Muscle layer of duodenum (tissue), 2 donors: ENCODE measurements around the gene GMEB2.

Experiments
- H3K27ac ChIP-seq: one replicate; pipeline ENCODE4 v1.7.0; 2013; ENCODE audit warnings: mild to moderate bottlenecking, low read length
- H3K27me3 ChIP-seq: one replicate; pipeline ENCODE4 v1.7.0; 2013; ENCODE audit warnings: low read depth, mild to moderate bottlenecking, control low read depth, low read length
- H3K36me3 ChIP-seq, 2 donors: one replicate each; pipeline ENCODE4 v1.7.0; 2013; ENCODE audit warnings: low read length in 2 of 2, control low read depth in 1 of 2, mild to moderate bottlenecking in 1 of 2; ENCODE audit not compliant: insufficient read depth in 2 of 2, control insufficient read depth in 1 of 2
- H3K4me1 ChIP-seq, 2 donors: one replicate each; pipeline ENCODE4 v1.7.0; 2013; ENCODE audit warnings: low read length in 2 of 2, mild to moderate bottlenecking in 2 of 2, control low read depth in 1 of 2, moderate library complexity in 1 of 2; ENCODE audit not compliant: insufficient read depth in 2 of 2, control insufficient read depth in 1 of 2
- H3K4me3 ChIP-seq, 2 donors: one replicate each; pipeline ENCODE4 v1.7.0; 2013; ENCODE audit warnings: low read length in 2 of 2, low read depth in 1 of 2, mild to moderate bottlenecking in 1 of 2
- H3K9me3 ChIP-seq, 2 donors: one replicate each; pipeline ENCODE4 v1.7.0; 2013; ENCODE audit warnings: low read length in 2 of 2, control low read depth in 1 of 2, mild to moderate bottlenecking in 1 of 2; ENCODE audit not compliant: control insufficient read depth in 1 of 2
- donor health status: healthy.

Gene GMEB2

DNA sequence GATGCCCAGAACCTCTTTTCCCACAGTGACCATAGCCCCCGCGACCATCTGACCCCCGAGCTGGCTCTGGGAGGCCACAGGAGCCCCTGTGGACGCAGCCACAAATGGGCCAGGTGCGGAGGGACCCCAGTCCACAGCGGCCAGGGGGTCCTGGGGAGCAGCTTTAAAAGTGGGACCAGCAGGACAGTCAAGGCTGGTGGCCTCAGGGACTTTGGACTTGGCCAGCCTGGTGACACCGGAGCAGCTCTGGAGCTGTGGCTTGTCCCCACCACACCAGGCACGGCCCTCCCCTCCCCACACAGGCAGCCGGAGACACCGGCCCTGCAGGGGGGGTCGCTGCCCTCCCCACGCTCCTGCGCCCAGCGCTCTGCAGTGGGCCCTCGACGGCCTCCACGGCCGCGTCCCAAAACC is 69.4 kb downstream of the GMEB2 start:
- H3K27me3 ChIP-seq = no peaks in the 10 kb centered on the region

DNA sequence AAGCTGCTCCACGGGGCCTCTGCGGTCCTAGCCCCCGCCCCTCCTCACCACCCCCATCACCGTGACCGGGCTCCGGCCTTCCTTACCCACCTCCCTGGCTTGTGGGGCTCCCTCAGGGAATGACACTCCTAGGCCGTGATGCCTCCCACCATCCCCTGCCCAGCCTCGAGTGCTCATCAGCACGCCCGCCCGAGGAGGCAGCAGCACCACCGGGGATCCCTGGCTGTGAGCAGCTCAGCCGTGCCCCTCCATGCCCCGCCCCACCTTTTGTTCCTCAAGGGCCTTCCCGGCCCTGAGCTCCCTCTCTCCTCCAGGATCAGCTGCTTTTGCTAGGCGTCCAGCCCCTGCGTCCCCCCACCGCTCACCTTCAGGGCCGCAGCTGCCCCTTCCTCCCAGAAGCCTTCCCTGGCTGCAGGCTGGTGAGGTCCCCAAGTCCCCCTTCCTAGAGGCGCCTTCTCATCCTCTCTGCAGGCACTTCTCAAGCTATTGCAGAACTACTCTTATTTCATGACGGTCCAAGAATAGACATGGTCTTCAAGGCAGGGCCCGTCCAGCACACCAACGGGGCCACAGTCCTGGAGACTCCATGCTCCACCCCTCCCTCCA is 69.9 kb downstream of the GMEB2 start:
- H3K4me3 ChIP-seq = no peak overlapping the region
- no peaks in the 10 kb centered on the region for H3K9me3 ChIP-seq
- no peak overlapping the region for H3K27ac ChIP-seq

More for the DNA sequence above, 69.4 kb downstream of the GMEB2 start:
- H3K27ac ChIP-seq = no peak overlapping the region
- peaks cover 0 to 34% of the 10 kb centered on the region in 2 donors for H3K36me3 ChIP-seq
- H3K4me1 ChIP-seq = peaks cover 0 to 10% of the 10 kb centered on the region in 2 donors
- H3K9me3 ChIP-seq = no peaks in the 10 kb centered on the region
- no peak overlapping the region for H3K4me3 ChIP-seq

DNA sequence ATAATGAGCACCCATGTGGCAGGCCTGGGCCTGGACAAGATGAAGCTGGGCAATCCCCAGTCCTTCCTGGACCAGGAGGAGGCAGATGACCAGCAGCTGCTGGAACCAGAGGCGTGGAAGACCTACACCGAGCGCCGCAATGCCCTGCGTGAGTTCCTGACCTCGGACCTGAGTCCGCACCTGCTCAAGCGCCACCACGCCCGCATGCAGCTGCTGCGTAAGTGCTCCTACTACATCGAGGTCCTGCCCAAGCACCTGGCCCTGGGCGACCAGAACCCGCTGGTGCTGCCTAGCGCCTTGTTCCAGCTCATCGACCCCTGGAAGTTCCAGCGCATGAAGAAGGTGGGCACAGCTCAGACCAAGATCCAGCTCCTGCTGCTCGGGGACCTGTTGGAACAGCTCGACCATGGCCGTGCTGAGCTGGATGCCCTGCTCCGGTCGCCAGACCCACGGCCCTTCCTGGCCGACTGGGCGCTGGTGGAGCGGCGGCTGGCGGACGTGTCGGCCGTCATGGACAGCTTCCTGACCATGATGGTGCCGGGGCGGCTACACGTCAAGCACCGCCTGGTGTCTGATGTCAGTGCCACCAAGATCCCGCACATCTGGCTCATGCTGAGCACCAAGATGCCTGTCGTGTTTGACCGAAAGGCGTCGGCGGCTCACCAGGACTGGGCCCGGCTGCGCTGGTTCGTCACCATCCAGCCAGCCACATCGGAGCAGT is 71.1 kb downstream of the GMEB2 start:
- peaks cover 0 to 10% of the 10 kb centered on the region in 2 donors for H3K4me1 ChIP-seq
- H3K27ac ChIP-seq = no peak overlapping the region
- H3K9me3 ChIP-seq = no peaks in the 10 kb centered on the region
- no peak overlapping the region for H3K4me3 ChIP-seq
- no peaks in the 10 kb centered on the region for H3K27me3 ChIP-seq
- peaks cover 0 to 18% of the 10 kb centered on the region in 2 donors for H3K36me3 ChIP-seq

More for the DNA sequence above, 69.9 kb downstream of the GMEB2 start:
- H3K36me3 ChIP-seq = peaks cover 0 to 29% of the 10 kb centered on the region in 2 donors
- peaks cover 0 to 10% of the 10 kb centered on the region in 2 donors for H3K4me1 ChIP-seq
- H3K27me3 ChIP-seq = no peaks in the 10 kb centered on the region

DNA sequence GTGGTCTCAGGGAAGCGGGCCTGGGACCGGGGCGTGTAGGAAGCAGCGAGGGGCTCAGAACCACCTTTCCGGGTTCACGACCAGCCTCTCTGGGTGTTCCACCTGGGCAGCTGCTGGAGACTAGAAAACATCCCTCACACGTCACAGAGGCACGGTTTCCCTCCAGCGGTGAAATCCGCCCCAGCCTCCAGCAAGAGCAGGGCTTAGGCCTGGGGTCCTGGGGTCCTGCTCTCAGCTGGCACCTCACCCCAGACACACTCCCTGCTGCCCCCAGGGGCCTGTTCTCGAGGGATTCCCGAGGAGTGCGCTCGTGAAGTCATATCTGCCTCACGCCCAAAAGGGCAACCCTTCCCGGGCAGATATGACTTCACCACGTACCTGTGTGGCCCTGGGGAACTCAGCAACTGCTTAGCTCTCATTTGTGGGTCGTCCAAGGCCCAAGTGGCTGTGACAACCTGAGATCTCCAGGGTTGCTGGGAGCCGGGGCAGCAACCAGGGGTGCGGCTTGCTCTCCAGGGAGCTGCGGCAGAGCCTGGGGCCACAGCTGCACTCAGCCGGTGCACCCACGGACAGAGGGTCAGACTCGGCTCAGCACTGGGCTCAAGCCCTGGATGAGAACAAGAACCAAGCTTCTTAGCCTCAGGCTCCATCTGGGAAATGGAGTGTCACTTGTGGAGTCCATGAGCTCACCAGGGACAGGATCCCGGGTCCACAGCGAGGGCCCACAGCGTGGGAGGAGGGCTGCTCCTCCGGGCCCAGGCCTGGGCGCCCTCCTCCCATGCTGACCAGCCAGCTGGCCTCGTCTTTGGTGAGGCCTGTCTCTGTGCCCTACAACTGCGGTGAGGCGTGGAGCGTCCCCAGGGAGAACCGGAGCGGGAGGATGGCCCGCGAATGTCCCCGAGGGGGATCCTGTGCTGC is 72.3 kb downstream of the GMEB2 start:
- Histone ChIP-seq H3K27ac (no peak overlapping the region), H3K4me3 (peak overlapping the region in 1 of 2 donors; percentile 62), H3K36me3 (peaks cover 0 to 6% of the 10 kb centered on the region in 2 donors)

DNA sequence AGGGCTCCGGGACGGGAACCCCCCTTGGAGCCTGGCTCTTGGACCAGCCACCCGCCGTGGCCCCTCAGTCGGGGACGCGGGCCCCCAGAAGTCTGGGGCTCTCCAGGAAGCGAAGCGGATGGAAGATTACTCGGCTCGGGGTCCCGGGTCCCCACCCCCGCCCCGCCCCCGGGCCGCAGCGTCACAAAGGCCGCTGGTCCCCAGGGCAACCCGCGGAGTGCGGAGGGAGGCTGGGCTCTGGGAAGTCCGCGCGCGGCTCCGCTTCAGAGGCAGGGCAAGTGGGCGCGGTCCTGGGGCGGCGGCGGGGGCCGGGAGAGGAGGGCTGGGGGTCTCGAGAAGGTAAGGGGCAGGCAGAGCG is 73.0 kb downstream of the GMEB2 start, which contains the start of gene FNDC11:
Gene FNDC11, plus strand, starts transcription at position 227 of the 358 bp plus-strand sequence. CDS start 1,505 bp downstream, outside the sequence.
- Histone ChIP-seq H3K27ac (no peak within 1 kb of the TSS), H3K4me1 (peaks cover 0 to 10% of the 10 kb centered on the region in 2 donors), H3K27me3 (no peaks in the 10 kb centered on the region), H3K36me3 (peaks cover 0 to 5% of the 10 kb centered on the region in 2 donors), H3K9me3 (no peaks in the 10 kb centered on the region), H3K4me3 (peak within 1 kb of the TSS; percentile 46 to 62)

More for the DNA sequence above, 72.3 kb downstream of the GMEB2 start:
- Histone ChIP-seq H3K9me3 (no peaks in the 10 kb centered on the region), H3K27me3 (no peaks in the 10 kb centered on the region), H3K4me1 (peaks cover 0 to 10% of the 10 kb centered on the region in 2 donors)

DNA sequence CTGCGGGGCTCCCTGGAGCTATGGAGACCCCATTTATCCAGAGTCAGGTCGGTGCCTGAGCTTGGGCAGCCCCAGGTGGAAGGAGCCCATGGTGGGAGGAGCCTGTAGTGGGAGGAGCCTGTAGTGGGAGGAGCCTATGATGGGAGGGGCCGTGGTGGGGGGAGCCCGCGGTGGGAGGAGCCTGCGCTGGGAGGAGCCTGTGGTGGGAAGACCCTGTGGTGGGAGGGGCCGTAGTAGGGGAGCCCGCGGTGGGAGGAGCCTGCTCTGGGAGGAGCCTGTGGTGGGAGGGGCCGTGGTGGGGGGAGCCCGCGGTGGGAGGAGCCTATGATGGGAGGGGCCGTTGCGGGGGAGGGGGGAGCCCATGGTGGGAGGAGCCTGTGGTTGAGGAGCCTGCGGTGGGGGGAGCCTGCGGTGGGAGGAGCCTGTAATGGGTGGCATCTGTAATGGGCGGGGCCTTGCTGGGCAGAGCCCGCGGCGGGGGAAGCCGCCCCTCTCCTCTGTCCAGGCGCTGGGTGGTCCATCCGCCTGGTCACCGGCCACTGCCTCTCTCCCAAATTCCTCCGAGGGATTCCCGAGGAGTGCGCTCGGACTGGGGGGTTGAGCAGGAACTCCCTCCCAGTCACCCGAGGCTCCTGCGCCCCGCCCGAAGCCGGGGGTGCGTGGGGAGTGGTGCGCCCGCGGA is 73.5 kb downstream of the GMEB2 start:
- H3K4me1 ChIP-seq = peaks cover 0 to 10% of the 10 kb centered on the region in 2 donors
- peaks cover 4% of the 10 kb centered on the region for H3K27me3 ChIP-seq
- H3K9me3 ChIP-seq = no peaks in the 10 kb centered on the region
- no peaks in the 10 kb centered on the region for H3K36me3 ChIP-seq
- no peak overlapping the region for H3K27ac ChIP-seq
- H3K4me3 ChIP-seq = peak overlapping the region; percentile 46 to 62

DNA sequence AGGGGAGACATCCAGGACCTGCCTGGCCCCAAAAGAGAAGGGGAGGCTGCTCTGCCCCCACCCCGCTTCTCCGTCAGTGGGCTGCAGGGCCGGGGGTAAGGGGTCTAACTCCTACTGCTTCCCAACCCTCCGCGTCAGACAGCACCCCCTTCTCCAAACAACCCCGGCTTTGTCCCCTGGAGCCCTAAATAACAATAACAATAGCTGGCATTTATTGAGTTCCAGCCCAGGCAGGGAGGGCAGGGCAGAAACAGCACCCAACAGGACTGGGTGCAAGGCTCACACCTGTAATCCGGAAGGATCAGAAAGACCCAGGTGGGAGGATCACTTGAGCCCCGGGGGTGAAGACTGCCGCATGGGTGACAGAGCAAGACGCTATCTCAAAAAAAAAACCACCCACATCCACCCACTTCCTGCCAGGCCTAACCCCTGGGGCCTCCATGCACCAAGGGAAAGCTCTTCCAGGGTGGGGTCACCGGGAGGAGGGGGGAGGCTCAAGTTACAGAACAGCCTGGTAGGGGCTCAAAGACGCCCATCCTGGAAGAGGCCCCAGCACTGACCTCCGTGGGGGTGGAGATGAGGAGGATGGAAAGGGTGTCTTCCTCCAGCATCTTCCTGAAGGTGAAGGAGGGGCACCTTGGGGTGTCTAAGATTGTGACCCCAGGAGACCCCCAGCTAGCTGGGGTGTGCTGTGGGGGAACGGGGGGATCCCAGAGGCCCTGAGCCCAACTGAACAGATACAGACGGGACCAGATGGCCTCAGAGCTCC is 74.2 kb downstream of the GMEB2 start:
- no peak overlapping the region for H3K27ac ChIP-seq

DNA sequence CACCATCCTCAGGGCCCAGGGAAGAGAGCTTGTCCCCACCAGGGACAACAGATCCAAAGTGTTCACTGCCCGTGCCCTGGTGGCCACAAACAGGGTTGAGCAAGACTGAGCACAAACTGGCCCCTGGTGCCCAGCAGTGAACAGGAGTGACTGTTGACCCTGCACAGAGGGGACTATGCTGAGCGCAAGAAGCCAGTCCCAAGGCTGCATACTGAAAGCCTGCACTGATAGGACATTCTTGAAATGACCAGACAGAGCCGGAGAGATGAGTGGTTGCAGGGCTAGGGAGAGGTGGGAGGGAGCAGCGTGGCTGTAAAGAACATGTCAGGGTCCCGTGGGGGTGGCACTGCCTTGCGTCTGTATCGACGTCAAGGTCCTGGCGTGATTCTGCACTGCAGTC is 75.8 kb downstream of the GMEB2 start:
- Histone ChIP-seq H3K27me3 (peaks cover 10% of the 10 kb centered on the region), H3K4me1 (peaks cover 0 to 10% of the 10 kb centered on the region in 2 donors), H3K4me3 (no peak overlapping the region), H3K9me3 (no peaks in the 10 kb centered on the region), H3K27ac (no peak overlapping the region), H3K36me3 (no peaks in the 10 kb centered on the region)

More for the DNA sequence above, 74.2 kb downstream of the GMEB2 start:
- peaks cover 10% of the 10 kb centered on the region for H3K27me3 ChIP-seq
- H3K4me1 ChIP-seq = peaks cover 0 to 10% of the 10 kb centered on the region in 2 donors
- H3K9me3 ChIP-seq = no peaks in the 10 kb centered on the region
- no peaks in the 10 kb centered on the region for H3K36me3 ChIP-seq
- peak overlapping the region in 1 of 2 donors; percentile 62 for H3K4me3 ChIP-seq

DNA sequence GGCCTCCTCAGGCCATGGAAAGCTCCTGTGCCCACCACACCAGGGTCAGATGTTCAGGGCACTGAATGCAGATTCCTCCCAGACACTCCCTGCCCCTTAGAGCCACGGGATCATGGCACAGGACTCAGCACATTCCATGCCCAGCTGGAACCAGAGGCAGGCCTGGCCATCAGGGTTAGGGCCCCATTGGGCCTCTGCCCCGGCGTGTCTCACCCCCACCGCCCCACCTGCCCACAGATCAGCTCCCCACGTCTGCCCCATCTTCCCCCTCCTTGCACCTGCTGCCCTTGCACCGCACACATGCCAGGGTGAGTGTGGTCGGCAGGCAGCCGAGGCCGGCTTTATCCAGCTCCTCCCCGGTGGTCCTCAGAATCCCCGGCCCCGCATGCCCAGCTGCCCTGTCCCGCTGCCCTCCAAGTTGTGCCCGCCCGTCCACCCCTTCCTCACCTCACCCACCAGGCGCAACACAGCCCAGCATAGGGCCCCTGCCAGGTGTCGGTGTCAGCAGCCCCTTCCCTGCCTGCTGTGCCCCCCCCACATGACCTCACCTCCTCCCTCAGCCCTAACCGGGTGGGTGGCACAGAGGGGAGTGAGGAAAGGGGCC is 77.1 kb downstream of the GMEB2 start:
- Histone ChIP-seq H3K27me3 (peaks cover 14% of the 10 kb centered on the region), H3K9me3 (no peaks in the 10 kb centered on the region), H3K27ac (no peak overlapping the region), H3K4me1 (peaks cover 0 to 10% of the 10 kb centered on the region in 2 donors), H3K4me3 (no peak overlapping the region), H3K36me3 (no peaks in the 10 kb centered on the region)

DNA sequence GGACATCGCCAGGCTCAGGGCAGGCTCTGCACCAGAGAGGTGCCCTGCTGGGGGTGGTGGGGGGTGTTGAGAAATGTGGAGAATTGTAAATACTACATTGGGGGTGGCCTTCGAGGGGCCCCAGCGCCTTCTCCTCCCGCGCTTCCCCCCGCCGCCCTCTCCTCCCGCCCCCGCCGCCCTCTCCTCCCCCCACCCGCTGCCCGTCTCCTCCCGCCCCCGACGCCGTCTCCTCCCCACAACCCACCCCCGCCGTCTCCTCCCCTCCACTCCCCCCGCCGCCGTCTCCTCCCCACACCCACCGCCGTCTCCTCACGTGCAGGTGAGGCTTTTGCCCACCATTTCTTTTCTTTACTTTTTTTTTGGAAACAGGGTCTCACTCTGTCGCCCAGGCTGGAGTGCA is 77.9 kb downstream of the GMEB2 start:
- H3K27me3 ChIP-seq = peaks cover 14% of the 10 kb centered on the region
- H3K4me1 ChIP-seq = peaks cover 0 to 6% of the 10 kb centered on the region in 2 donors
- H3K9me3 ChIP-seq = no peaks in the 10 kb centered on the region
- no peak overlapping the region for H3K4me3 ChIP-seq
- H3K36me3 ChIP-seq = no peaks in the 10 kb centered on the region
- H3K27ac ChIP-seq = no peak overlapping the region
